NCI-H2081 (cell line): ENCODE measurements around the gene INSL6.
"Not testable (repeated sequence)": the region's sequence is repeated elsewhere in the genome, so short reads cannot be mapped to it uniquely, and the experiment has no call there.

Experiments
- DNase-seq, 2 experiments: peaks; one replicate each; lab custom pipeline; 2025; lab: John Stamatoyannopoulos, UW

INSL6 gene, protein sequence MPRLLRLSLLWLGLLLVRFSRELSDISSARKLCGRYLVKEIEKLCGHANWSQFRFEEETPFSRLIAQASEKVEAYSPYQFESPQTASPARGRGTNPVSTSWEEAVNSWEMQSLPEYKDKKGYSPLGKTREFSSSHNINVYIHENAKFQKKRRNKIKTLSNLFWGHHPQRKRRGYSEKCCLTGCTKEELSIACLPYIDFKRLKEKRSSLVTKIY

DNA sequence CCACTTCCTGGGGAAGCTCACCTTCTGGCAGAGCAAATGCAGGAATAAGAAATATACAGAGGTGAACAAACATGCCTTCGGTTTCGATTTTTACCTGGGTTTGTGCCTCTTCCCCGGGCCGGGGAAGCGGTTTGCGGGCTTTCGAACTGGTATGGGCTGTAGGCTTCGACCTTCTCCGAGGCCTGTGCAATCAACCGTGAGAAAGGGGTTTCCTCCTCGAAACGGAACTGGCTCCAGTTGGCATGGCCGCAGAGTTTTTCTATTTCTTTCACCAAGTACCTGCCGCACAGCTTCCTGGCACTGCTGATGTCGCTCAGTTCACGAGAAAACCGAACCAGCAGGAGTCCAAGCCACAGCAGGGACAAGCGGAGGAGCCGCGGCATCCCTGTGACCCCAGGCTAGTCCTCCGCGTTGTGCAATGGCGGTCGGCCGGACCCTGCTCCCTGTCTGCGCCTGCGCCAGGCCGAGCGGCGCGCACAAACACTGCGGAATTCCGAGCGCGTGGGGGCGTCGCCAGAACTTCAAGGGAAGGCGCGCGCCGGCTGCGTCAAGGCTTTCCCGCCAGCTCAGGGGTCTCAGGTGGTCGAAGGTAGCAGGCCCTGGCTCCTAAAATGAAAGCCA lies at the start of gene INSL6:
INSL6 (minus strand) TSS at position 420 of the 621 bp plus-strand sequence; CDS start at position 383, 37 bp downstream.
- no peak for DNase-seq

DNA sequence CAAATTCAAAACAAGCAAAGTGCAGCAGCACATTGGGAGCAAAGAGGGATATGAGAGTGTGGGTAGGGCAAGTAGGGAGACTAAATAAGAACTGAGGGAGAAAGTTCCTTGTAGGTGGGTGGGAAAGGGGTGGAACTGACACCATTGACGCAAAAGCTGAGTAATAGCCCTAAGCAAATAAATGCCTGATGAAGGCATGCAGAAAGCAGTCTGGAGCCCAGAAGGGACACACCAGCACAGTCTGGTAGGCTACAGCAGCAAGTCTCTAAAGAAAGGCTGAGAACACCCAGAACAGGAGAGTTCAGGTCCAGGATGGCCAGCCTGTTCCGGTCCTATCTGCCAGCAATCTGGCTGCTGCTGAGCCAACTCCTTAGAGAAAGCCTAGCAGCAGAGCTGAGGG lies 45.8 kb upstream of the INSL6 start, which contains the start of gene INSL4:
INSL4 (plus strand) TSS at position 208 of the 400 bp plus-strand sequence; CDS start at position 313, 105 bp downstream.
- no peak for DNase-seq

DNA sequence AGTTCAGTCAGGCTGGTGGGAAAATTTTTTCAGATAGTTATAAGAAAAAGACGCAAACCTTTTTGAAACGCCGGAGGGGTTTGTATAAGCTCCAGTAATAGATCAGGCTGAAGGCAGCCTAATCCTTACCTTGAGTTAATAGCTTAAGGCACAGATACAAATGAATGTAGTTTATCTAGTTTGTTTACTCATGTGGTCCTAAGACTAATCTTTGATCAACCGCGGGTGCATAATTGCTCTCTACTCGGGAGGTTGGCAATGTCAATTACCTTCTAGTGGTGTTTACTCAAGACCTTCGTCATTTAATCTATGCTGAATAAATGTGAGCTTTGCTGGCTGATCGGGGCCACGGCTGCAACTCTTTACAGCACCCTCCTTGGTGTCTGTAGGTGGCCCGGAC lies 45.1 kb upstream of the INSL6 start:
- peak in 1 of 2 experiments; percentile 6 for DNase-seq

DNA sequence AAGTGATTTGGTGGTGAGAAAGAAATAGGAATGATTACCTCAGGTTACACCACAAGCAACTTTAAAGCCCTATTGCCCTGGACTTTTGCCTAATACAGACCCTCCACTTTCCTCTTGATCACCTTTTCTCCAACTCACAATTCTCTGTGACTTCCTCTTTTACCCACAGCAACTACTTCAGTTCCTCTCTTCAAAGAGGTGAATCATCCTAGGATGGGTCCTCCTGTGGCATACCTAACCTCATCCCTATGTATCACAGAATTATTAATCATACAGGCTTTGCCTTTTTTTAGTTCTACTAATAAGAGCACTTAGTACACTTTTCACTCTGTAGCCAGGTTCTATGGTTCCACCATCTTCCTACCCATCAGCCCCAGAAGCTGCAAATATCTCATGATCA lies 19.6 kb upstream of the INSL6 start:
- DNase-seq, result no peak

DNA sequence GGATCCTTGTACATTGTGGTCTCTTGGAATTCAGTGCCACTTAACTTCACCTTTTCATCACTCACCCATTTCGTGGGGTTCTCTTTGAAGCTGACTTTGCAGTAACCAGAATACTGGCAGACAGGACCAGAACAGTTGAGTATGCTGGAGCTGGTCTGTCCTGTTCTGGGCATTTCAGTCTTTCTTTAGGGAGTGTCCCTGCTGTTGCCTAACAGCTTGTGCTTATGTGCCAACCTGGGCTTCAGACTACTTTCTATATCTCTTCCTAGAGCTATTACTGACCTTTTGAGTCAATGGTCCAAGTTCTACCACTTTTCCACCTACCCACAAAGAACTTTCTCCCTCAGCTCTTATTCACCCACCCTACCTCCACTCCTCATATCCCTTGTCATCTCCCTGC lies 10.0 kb upstream of the INSL6 start:
- no peak for DNase-seq

DNA sequence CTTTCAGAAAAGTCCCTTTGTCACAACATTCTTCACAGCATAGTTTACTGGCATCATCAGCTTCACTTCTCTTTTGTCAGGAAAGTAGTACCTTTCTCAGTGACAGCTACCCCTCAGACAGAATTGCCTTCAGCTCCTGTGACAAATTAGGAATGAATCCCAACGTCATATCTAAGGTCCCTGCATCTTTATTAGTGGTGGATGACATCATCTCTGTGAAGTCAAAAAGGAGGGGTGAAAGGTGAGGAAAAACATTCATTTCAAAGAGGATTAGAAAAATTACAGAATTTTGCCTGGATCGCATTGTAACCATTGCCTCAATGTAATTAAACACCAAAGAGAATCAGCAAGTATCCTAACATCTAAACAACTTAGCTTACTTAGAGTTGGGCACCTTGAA lies 7.9 kb upstream of the INSL6 start:
- DNase-seq, result no peak

DNA sequence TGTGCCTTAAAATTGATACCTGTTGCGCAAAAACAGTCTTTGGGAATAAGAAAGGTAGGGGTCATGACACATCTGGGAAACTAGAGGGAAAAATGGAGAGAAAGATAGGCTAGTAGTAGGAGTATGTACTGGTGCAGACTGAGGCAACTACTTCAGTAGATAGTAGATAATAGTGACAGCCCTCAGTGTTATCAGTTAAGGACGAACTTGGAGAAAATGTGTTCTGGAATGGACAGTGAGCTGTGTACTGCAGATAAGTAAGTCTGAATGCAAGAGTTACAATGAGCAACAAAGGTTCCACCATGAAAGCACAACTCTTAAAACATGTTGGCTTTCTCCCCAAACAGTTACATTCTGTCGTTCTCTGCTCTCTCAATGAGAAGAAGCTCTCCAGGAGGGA lies 6.5 kb upstream of the INSL6 start:
- DNase-seq, result no peak

DNA sequence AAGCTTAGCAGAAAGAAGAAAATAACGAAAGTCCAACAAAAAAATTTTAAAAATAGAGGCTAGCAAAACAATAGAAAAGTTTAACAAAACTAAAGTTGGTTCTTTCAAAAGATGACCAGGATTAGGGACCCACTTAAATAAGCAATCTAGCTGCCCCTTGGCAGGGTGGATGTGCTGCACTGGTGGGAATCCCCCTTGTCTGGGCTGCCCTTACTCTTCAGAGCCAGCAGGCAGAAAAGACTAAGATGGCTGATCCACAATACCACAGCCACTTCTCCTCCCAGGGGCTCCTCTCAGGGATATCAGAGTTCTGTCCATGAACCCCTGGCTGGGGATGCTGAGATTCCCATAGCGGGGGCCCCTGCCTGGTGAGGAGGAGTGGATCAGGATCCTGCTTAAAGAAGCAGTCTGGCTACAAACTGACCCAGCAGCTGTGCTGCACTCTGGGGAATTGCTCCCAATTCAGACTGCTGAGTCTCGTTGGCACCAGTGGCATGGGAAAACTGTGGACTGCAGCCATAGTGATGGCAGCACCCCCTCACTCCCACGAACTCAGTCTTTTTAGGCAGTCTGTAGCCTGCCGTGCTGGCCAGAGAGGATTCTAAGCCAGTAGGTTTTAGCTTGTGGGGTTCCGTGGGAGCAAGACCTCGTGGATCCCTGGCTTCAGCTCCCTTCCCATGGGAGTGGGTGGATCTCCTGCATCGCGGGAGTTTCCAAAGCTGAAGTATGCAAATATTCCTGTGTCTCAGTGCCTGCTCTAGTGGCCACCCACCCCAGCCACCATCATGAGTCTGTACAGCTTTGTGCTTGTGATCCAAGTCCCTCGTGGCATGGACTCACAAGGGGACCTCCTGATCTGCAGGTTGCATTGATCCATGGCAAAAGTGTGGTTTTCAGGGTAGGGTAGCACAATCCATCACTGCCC lies 2.9 kb upstream of the INSL6 start:
- DNase-seq, result no peak

DNA sequence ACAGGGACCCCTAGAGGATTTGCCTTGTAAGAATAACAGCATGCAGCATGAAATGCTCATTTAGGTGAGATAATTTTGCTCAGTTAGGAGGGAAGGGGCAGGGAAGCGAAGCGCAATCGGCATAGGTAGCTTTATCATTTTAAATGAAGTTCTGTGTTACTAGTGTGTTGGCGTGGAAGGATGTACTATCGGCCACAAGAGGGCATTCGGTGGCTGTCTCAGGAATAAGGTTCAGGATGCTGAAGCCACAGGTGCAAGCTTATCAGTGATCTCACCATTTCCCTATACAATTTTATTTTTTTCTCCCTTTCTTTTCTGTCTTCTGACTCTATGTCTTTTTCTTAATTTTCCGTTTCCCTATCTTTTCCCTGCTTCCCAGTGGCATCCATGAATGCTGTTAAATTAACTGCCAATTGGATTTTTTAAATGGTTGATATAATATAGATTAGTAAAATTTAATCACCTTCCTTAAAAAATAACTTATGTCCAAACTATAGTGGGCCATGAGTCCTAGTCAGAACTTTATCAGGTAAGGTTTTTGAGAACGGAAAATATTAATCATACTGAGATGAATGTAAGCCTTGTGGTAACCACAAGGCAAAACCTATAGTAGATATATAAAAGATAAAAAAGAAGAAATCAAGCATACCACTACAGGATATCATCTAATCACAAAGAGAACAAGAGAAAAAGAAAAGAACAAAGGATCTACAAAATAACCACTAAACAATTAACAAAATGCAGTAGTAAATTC lies 1.2 kb upstream of the INSL6 start:
- DNase-seq, result peak; percentile 7 to 28

DNA sequence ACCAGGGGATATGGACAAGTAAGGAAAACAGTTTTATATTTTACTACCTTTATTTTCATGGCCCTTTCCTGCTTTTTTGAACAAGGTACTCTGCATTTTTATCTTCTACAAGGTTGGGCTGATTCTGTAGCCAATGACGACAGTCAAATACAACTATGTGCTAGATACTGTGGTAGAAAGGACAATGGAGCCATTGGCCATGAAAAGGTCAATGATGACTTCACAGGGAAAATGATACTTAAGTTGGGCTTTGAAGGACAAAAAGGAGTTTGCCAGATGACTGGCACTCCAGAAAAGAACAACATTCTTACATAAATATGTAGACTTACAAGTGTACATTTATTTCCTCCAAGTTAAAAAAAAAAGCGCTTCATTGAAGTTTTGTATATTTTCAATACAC lies 663 bp downstream of the INSL6 start:
- no peak for DNase-seq

DNA sequence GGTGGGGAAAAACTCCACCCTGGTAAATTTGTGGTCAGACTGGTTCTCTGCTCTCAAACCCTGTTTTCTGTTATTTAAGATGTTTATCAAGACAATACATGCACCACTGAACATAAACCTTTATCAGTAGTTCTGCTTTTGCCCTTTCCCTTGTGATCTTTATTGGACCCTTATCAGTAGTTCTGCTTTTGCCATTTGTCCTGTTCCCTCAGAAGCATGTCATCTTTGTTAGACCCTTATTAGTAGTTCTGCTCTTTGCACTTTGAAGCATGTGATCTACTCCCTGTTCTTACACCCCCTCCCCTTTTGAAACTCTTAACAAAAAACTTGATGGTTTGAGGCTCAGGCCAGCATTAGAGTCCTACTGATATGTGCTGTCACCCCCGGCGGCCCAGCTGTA lies 4.8 kb downstream of the INSL6 start:
- DNase-seq, result not testable (repeated sequence)

DNA sequence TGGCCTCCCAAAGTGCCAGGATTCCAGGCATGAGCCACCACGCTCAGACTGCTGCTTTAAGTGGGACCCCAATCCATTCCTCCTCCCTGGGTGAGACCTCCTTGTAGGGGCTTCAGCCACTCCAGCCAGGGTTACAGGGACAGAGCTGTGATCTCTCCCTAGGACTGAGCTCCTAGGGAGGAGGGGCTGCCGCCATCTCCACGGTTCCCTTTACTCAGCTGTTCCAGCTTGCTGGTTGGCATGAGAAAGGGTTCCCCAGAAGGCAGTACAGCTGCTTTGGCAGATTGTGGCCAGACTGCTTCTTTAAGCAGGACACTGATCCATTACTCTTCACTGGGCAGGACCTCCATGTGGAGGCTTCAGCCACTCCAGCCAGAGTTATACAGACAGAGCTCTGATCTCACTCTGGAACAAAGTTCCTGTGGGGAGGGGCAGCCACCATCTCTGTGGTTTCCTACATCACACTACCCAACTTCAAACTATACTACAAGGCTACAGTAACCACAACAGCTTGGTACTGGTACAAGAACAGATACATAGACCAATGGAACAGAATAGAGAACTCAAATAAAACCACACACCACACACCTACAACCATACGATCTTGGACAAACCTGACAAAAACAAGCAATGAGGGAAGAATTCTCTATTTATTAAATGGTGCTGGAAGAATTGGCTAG lies 7.2 kb downstream of the INSL6 start:
- DNase-seq, result no peak

DNA sequence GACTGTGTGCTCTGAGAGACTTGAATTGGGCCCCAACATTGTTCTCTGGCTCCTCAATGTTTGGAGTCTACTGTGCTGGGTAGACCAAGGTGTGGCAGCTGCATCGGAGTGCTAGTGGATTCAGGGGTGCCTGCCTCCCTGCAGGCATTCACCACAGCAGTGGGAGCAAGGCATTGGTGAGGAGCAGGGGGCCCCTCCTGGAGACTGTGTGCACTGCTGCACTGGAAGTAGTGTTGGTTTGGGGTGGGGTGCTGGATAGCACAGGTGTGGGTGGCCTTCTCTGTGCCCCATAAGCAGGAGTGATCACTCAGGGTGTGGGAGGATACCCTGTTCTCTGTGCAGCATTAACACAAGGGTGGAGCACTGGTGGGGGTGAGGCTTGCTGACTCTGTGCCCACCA lies 39.2 kb downstream of the INSL6 start:
- DNase-seq, result no peak

DNA sequence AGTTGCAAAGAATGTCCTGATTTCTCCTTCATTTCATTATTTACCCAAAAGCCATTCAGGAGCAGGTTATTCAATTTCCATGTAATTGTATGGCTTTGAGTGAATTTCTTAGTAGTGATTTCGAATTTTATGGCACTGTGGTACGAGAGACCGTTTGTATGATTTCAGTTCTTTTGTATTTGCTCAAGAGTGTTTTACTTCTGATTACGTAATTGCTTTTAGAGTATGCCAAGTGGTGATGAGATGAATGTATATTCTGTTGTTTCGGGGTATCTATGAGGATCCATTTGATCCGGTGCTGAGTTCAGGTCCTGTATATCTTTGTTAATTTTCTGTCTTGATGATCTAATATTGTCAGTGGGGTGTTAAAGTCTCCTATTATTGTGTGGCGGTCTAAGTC lies 41.2 kb downstream of the INSL6 start:
- no peak for DNase-seq

DNA sequence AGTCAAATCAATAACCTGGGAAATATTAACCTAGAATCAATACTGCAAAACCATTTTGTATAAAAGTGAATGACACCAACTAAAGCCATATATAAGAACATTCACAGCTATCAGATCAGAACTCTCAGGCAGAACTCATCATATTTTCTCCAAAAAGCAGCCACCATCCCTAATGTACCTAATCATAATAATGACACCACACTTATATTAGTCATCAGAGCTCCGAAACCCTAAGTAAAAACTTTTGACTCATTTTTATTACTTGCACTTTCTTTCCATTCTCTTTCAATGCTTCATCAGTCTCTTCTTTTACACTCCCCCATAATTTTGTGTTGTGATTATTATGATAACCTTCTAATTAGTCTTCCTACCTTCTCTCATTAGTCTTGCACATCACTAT lies 45.3 kb downstream of the INSL6 start:
- DNase-seq, result no peak

DNA sequence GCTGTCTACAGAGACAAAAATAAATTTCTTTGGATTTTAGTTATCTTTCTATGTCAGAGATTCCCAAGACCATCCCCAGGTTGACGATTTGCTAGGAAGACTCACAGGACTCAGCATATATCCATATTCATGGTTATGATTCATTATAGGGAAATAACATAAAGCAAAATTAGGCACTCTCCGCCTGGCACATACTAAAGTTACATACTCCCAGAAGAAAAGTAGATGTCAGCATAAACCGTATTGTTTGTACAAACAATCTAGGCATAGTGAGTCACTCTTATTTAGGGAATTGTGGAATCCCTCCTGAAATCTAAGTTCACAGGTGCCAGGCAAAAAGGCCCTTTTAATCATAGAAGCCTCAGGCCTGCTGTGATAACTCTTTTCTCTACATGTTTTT lies 62.9 kb downstream of the INSL6 start:
- DNase-seq, result no peak

DNA sequence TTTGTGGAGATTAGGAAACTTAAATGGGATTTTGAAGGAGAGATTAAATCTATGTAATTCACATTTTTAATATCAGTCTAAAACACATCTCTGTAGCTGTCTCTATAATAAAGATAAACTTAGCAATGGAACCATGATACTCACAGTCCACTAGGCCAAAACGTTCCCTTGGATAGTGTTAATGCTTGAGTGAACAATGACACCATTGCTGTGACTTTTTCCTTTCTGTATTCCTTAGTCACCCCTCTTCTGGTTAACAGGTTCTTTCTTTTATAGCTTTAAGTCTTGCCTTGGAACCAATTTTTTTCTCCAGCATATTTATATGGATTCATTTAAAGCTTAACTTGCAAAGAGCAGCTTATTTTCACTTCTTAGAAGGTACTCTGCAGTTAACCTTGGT lies 63.3 kb downstream of the INSL6 start:
- no peak for DNase-seq

DNA sequence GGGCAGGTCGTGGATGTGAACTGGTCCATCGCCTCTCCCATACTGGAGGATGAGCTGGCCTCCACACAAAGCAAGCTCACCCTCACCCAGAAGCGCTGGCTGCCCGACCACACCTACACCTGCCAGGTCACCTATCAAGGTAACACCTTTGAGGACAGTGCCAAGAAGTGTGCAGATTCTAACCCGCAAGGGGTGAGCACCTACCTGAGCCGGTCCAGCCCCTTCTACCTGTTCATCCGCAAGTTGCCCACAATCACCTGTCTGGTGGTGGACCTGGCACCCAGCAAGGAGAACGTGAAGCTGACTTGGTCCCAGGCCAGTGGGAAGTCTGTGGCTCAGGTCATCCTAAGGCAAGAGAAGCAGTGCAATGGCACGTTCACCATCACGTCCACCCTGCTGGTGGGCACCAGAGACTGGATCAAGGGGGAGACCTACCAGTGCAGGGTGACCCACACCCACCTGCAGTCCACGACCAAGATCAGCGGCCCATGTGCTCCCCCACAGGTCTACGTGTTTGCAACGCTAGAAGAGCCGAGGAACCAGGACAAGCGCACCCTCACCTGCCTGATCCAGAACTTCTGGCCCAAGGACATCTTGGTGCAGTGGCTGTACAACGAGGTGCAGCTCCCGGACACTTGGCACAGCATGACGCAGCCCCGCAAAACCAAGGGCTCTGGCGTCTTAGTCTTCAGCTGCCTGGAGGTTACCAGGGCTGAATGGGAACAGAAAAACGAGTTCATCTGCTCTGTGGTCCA lies 71.3 kb downstream of the INSL6 start:
- no peak for DNase-seq
